Activated T-cell treated with anti-CD3 and anti-CD28 coated beads, Interleukin-2, amount 50 U/mL, for 1 hour (primary cell): Measurements from ENCODE around the gene OST4.
"Not testable (repeated sequence)": the region's sequence is repeated elsewhere in the genome, so short reads cannot be mapped to it uniquely, and the experiment has no call there.

Experiments used
- DNase-seq: peaks from one replicate; pipeline ENCODE4 v3.0.0-alpha.2; 2020

The OST4 gene

GRCh38 chr2:27078267-27079194 is 7.1 kb upstream of the OST4 start, which contains the start of gene EMILIN1:
EMILIN1 (plus strand) TSS chr2:27078615; CDS start chr2:27079066, 451 bp downstream.
- no peak for DNase-seq

- DNase-seq, result no peak
Observed at GRCh38 chr2:27077231-27077630, 5.8 kb upstream of the OST4 start.

- DNase-seq, result no peak
Observed at GRCh38 chr2:27076323-27076722, 4.9 kb upstream of the OST4 start.

- DNase-seq, result not testable (repeated sequence)
Observed at GRCh38 chr2:27075566-27075871, 4.1 kb upstream of the OST4 start.

GRCh38 chr2:27074738-27075565 is 3.5 kb upstream of the OST4 start:
- peak; percentile 53 for DNase-seq

GRCh38 chr2:27073782-27074181 is 2.3 kb upstream of the OST4 start:
- DNase-seq, result no peak

GRCh38 chr2:27072920-27073319 is 1.5 kb upstream of the OST4 start:
- no peak for DNase-seq

GRCh38 chr2:27071990-27072830 is 756 bp upstream of the OST4 start:
- no peak for DNase-seq

- DNase-seq, result no peak
Observed at GRCh38 chr2:27070653-27071276, 689 bp downstream of the OST4 start.

GRCh38 chr2:27069961-27070618 is 1.4 kb downstream of the OST4 start:
- no peak for DNase-seq

GRCh38 chr2:27069436-27069835 is 2.0 kb downstream of the OST4 start:
- no peak for DNase-seq

- DNase-seq, result no peak
Observed at GRCh38 chr2:27067385-27067784, 4.1 kb downstream of the OST4 start.

GRCh38 chr2:27065128-27065527 is 6.3 kb downstream of the OST4 start:
- no peak for DNase-seq

- no peak for DNase-seq
Observed at GRCh38 chr2:27060323-27060722, 11.1 kb downstream of the OST4 start.

GRCh38 chr2:27059141-27059820 is 12.2 kb downstream of the OST4 start:
- no peak for DNase-seq

GRCh38 chr2:27058210-27058609 is 13.2 kb downstream of the OST4 start:
- DNase-seq, result no peak

GRCh38 chr2:27057184-27057583 is 14.3 kb downstream of the OST4 start:
- DNase-seq, result no peak

- no peak for DNase-seq
Observed at GRCh38 chr2:27054721-27055120, 16.7 kb downstream of the OST4 start.

- no peak for DNase-seq
Observed at GRCh38 chr2:27053776-27054175, 17.7 kb downstream of the OST4 start.

- DNase-seq, result no peak
Observed at GRCh38 chr2:27053321-27053720, 18.1 kb downstream of the OST4 start.

- DNase-seq, result no peak
Observed at GRCh38 chr2:27051902-27052645, 19.4 kb downstream of the OST4 start.
